HG02884 (cell line): ENCODE measurements around the gene NEDD4.
"Not testable (repeated sequence)": the region's sequence is repeated elsewhere in the genome, so short reads cannot be mapped to it uniquely, and the experiment has no call there.

Experiments used
- ATAC-seq: cut with Tn5 transposase; IDR thresholded peaks from one replicate; pipeline ENCODE4 v1.9.1; 2021; ENCODE audit warnings: mild to moderate bottlenecking, moderate library complexity; ENCODE audit not compliant: unreplicated experiment

The NEDD4 gene

GRCh38 chr15:55897560-55898336 lies 95.7 kb downstream of the NEDD4 start:
- ATAC-seq: no peak

GRCh38 chr15:55894399-55894965 lies 98.9 kb downstream of the NEDD4 start:
- ATAC-seq: no peak

DNA sequence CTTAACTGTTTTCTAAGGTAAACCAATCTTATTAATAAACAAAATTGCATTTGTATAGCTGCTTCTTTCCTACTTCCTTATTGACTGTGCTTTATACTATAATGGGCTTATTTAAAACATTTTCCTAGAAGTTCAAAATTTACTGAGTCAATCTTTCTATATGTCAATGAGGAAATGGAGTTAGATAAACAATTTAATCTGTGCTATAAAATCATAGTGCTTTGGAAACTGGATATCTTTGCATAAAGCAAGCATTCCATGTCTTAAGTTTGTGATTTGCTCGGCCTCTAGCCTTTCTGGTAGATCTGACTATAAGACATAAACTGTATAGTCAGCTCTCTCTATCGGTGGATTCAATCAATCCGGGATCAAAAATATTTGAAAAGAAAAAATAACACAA lies 99.6 kb downstream of the NEDD4 start:
- ATAC-seq: no peak

DNA sequence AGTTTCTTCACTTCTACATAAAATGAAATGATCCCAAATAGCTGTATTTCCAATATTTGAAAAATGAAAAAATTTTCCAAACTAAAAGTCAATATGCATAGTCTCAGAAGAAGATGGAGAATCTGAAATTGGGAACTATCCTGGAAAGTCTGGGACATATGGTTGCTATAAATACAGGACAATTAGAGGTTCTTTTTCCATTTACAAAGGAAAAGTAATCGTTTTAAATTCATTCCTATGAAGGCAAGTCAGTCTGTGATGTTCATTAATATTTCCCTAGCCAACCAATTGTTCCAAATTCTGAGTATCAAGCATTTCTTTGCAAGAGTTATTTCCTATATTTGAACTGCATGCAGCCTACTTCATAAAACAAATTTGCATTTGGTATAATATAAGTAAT lies 102.2 kb downstream of the NEDD4 start:
- ATAC-seq: no peak

GRCh38 chr15:55884223-55884622 lies 109.2 kb downstream of the NEDD4 start:
- no peak for ATAC-seq

GRCh38 chr15:55879181-55879580 lies 114.2 kb downstream of the NEDD4 start:
- no peak for ATAC-seq

GRCh38 chr15:55873024-55873720 lies 120.2 kb downstream of the NEDD4 start:
- no peak for ATAC-seq

DNA sequence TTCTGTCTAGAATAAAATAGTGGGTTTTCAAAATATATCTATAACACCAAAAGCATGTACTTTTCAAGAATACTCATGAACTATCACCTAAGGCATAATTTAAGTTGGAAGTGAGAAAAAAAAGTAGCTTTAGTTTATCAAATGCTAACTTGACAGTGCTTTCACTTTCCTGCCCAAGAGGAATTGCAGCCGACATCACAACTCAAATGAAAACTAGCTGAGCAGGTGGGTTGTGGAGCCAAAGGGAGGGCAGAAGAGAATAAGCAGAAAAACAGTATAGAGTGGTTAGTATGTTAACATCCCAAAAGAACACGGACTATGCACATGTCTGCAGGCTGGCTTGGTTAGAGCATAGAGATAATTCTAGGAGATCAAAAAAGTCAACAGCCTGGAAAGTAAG lies 120.9 kb downstream of the NEDD4 start:
- no peak for ATAC-seq

DNA sequence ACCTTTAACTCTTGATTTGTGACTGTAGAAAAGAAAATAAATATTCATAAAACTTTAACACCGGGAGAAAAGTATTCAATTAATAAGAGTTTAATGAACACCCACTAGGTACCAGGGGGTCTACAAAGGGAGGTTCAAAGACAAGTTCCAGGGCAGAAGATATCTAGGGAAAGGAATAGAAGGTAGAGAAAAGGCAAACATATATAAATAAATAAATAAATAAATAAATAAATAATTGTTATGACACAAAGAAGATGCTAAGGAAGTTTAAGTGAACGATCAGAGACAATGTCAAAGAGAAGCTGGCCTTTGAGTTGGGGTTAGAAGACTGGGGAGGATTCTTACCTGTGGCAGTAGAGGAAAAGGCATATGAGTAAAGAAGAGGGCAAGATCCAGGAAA lies 123.8 kb downstream of the NEDD4 start:
- ATAC-seq: no peak

- ATAC-seq: no peak
These were observed 124.7 kb downstream of the NEDD4 start for GRCh38 chr15:55868707-55869106.

- ATAC-seq: not testable (repeated sequence)
These were observed 125.1 kb downstream of the NEDD4 start for GRCh38 chr15:55868291-55868690.

DNA sequence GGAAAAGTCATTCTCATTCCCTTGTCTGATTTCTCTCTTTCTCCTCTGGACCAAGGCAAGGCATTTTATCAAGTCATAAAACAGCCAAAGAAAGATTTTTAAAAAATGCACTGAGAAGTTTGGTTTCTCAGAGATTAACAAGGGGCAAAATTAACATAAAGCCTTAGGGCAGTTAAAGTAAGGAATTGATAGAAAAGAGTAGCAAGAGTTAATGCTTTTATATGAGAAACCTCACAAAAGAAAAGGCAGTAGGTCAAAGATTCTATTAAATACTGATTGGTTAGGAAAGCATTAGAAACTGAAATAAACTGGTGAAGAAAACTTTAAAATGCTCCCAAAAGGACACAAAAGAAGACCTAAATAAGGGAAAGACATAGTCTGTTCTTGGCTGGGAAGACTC lies 129.5 kb downstream of the NEDD4 start:
- no peak for ATAC-seq

DNA sequence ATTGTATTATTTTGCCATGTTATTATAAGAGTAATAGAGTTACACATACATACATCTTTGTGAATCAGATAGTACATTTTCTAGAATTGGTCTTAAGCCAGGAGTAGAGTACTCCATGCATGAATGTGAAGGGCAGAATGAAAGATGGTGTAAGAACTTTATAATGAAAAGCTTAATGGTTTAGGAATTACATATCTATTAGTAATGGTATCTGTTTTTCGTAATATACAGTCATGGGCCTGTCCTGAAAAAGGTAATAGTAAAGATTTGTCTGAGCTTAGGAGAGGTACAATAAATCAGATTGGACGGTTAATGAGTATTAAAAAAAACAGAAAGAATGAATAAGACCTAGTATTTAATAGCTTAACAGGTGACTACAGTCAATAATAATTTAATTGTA lies 132.3 kb downstream of the NEDD4 start:
- no peak for ATAC-seq

DNA sequence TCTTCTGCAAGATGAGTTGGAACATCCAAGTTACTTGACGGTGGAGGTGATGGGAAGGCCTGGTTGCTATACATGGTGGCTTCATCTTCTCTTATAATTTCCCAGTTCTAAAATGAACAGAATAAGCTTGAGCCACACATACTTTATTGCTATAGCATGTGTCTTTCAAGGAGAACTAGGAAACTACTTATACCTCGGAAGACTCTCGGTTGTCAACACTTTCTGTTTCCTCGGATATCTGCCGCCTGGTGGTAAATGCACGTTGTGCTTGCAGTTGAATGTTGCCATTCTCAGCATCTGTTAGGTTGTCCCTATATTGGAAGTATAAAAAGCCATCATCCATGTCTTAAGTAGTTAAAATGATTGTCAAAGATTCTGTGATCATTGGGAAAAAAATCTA lies 132.9 kb downstream of the NEDD4 start:
- ATAC-seq: no peak

DNA sequence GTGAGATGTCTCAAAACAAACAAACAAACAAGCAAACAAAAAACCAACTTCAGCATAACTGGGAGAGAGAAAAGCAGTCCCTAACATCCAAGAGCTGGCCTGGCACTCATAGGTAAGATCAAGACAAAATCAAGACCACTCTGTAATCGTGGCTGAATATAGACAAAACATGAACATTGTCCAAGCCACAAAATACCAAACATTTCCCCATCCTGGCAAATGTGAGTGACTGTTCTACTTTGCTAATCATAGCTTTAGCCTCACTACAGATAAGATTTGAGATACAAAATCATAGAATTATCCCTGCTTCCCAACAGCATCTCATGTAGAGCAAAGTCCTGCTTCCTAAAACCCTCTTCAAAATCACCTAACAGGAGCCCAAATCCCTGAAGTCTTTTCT lies 133.7 kb downstream of the NEDD4 start:
- no peak for ATAC-seq

DNA sequence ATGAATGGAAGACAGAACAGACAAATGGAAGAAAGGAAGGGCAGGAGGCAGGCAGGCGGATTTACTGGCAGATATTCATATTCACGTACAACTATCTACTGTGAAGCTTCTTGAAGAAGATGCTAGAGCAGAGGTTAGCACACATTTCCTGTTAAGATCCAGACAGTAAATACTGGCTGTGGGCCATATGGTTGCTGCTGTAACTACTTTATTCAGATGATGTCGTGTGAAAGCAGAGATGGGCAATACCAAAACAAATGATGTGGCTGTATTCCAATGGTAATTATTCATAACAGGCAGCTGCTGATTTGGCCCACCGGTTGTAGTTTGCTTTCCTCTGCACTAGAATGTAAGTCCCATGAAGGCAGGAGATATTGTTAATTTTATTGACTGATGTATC lies 134.8 kb downstream of the NEDD4 start:
- no peak for ATAC-seq

- no peak for ATAC-seq
These were observed 136.8 kb downstream of the NEDD4 start for GRCh38 chr15:55856506-55857164.

GRCh38 chr15:55853134-55853533 lies 140.3 kb downstream of the NEDD4 start:
- ATAC-seq: no peak

DNA sequence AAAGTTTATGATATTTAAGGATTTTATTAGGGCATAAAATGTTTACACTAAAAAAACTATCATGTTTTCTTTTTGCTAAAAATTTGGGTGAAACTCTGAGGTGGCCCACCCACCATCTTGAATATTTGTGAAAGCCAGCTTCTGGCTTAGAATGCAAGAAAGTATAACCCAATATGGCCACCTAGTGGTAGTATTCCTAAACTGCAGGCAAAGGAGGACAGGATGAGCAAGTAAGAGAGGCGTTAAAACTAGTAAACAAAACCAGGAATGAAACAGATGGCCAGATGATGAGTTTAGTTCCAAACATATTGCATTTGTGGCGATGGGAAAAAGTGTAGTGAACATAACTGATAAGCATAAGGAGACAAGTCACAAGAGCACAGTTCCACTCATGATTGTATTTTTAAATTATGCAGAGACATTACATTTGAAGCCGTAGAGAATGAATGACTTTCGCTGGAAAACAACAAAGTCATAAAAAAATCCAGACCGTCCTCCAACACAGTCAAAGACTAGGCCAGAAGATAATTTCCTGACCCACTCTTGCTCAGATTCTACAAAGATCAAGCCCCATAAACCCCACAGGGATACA lies 147.2 kb downstream of the NEDD4 start:
- no peak for ATAC-seq

DNA sequence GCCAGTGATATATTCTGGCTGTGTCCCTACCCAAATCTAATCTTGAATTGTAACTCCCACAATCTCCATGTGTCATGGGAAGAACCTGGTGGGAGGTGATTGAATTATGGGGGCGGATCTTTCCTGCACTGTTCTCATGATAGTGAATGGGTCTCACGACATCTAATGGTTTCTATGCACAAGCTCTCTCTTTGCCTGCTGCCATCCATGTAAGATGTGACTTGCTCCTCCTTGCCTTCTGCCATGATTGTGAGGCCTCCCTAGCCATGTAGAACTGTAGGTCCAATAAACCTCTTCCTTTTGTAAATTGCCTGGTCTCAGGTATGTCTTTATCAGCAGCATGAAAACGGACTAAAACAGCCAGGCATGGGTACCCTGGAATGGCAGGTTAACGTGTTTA lies 150.5 kb downstream of the NEDD4 start:
- ATAC-seq: not testable (repeated sequence)

GRCh38 chr15:55835866-55836265 lies 157.5 kb downstream of the NEDD4 start:
- no peak for ATAC-seq
